Fibroblast of lung (primary cell): Measurements from ENCODE around the gene SPDYE17.

Experiments used
- CTCF ChIP-seq, 2 donors: IDR thresholded peaks in 1 of 2; conservative IDR thresholded peaks in 1 of 2; 1 replicate in 1 of 2; 2 replicates in 1 of 2; pipeline ENCODE4 v1.5.1; 2011 to 2012; ENCODE audit warnings: low read length in 2 of 2, control low read depth in 1 of 2, inconsistent platforms in 1 of 2, low read depth in 1 of 2, mild to moderate bottlenecking in 1 of 2
- EZH2 ChIP-seq: IDR thresholded peaks from 2 replicates; pipeline ENCODE4 v1.5.1; 2012; ENCODE audit warnings: low read length, control low read depth, mild to moderate bottlenecking; ENCODE audit errors: missing control alignments

- no peak for TF ChIP-seq CTCF (conservative IDR thresholded peaks at IDR 0.05 in 1 of 2, IDR thresholded peaks at IDR 0.05 in 1 of 2; ENCODE audit: low read depth in 1 of 2, low read length in 2 of 2)
- TF ChIP-seq EZH2 = no peak
Measured at GRCh38 chr7:76998285-76998589, 33.9 kb downstream of the SPDYE17 start.
